Calu3 (cell line): ENCODE results near the gene FOXP1. TPM values are rescaled to one million over a fixed set of nuclear protein-coding genes. Genes with fewer than 3 reads are reported as not detected.

ENCODE experiments used
- BruUV-seq: library from RNA; stranded (reverse); fragments of 400-500 nt; replicated peaks from 2 replicates; lab custom pipeline; 2021; lab: Mats Ljungman, UMichigan
- CTCF ChIA-PET: fragments of 300-600 bp; sonication (Branson Sonifier 250); formaldehyde crosslinking; loops from one replicate; lab custom pipeline; 2022; ENCODE audit warnings: antibody characterized with exemption; lab: Charles Lee
- DNase-seq: peaks from one replicate; pipeline ENCODE4 v3.0.0; 2022
- H3K27ac Mint-ChIP-seq: one replicate; pipeline ENCODE4 v1.8.0; 2022; ENCODE audit warnings: mixed read lengths; ENCODE audit not compliant: unreplicated experiment
- H3K27me3 Mint-ChIP-seq: one replicate; pipeline ENCODE4 v1.8.0; 2022; ENCODE audit warnings: mixed read lengths; ENCODE audit not compliant: unreplicated experiment
- H3K36me3 Mint-ChIP-seq: one replicate; pipeline ENCODE4 v1.8.0; 2022; ENCODE audit warnings: mild to moderate bottlenecking, moderate library complexity, mixed read lengths; ENCODE audit not compliant: insufficient read depth, unreplicated experiment
- H3K4me1 Mint-ChIP-seq: one replicate; pipeline ENCODE4 v1.8.0; 2022; ENCODE audit warnings: mild to moderate bottlenecking, low read depth, mixed read lengths; ENCODE audit not compliant: unreplicated experiment
- H3K4me3 Mint-ChIP-seq: one replicate; pipeline ENCODE4 v1.8.0; 2022; ENCODE audit warnings: mild to moderate bottlenecking, low read depth, moderate library complexity, mixed read lengths; ENCODE audit not compliant: unreplicated experiment
- H3K9me3 Mint-ChIP-seq: one replicate; pipeline ENCODE4 v1.8.0; 2022; ENCODE audit warnings: low read depth, mixed read lengths; ENCODE audit not compliant: unreplicated experiment
- intact Hi-C: fragments of 100-400 bp; cut with micrococcal nuclease; formaldehyde crosslinking; loops from one replicate; pipeline ENCODE4 v1.10.0; 2022; ENCODE audit not compliant: unreplicated experiment
- total RNA-seq: library from RNA; stranded (reverse); gene quantifications from 2 replicates; pipeline ENCODE4 v1.2.3, GENCODE V29; 2022
- TF ChIP-seq, protein P1 (sequence below): fragments of 200-600 bp; IDR thresholded peaks from one replicate; pipeline ENCODE4 v1.8.0; 2022; ENCODE audit warnings: antibody characterized with exemption; ENCODE audit not compliant: unreplicated experiment

Gene FOXP1
- total RNA-seq, 1 experiment from 2014 or later: 82.8 TPM

DNA sequence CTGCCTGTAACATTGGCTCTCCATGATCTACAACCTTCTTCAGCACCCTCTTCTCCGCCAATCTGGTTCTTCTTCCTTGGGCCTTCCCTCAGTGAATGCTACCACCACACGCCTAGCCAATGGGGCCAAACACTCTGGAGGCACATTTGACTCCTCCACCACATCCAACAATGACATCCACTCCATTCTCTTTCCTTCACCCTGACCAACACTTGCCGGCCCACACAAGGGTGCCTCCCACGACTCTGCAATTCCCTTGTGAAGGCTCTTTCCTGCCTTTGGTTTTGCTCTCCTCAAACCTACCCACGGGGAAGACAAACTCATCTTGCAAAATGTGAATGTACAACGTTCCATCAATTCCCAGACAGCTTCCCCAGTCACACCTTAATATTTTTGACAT lies 263.8 kb downstream of the FOXP1 start:
- TF ChIP-seq, protein P1, sequence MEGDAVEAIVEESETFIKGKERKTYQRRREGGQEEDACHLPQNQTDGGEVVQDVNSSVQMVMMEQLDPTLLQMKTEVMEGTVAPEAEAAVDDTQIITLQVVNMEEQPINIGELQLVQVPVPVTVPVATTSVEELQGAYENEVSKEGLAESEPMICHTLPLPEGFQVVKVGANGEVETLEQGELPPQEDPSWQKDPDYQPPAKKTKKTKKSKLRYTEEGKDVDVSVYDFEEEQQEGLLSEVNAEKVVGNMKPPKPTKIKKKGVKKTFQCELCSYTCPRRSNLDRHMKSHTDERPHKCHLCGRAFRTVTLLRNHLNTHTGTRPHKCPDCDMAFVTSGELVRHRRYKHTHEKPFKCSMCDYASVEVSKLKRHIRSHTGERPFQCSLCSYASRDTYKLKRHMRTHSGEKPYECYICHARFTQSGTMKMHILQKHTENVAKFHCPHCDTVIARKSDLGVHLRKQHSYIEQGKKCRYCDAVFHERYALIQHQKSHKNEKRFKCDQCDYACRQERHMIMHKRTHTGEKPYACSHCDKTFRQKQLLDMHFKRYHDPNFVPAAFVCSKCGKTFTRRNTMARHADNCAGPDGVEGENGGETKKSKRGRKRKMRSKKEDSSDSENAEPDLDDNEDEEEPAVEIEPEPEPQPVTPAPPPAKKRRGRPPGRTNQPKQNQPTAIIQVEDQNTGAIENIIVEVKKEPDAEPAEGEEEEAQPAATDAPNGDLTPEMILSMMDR: no peak
- Mint-ChIP-seq H3K27ac (no peak overlapping the region), H3K36me3 (peaks cover 5% of the 10 kb centered on the region), H3K4me3 (no peak overlapping the region), H3K9me3 (no peaks in the 10 kb centered on the region), H3K4me1 (no peaks in the 10 kb centered on the region), H3K27me3 (no peaks in the 10 kb centered on the region)
- CTCF ChIA-PET: no interaction called here
- BruUV-seq: no TSS peak
- no peak for DNase-seq
- intact Hi-C loops: no loop called here

- CTCF ChIA-PET: no interaction called here
- Mint-ChIP-seq H3K4me3 (no peak overlapping the region), H3K27ac (no peak overlapping the region), H3K27me3 (no peaks in the 10 kb centered on the region), H3K36me3 (peaks cover 5% of the 10 kb centered on the region), H3K4me1 (no peaks in the 10 kb centered on the region), H3K9me3 (no peaks in the 10 kb centered on the region)
- no peak for DNase-seq
- intact Hi-C loops: no loop called here
- TF ChIP-seq, protein P1: no peak
- no TSS peak for BruUV-seq
Observed at GRCh38 chr3:71318458-71318827, 265.1 kb downstream of the FOXP1 start.

DNA sequence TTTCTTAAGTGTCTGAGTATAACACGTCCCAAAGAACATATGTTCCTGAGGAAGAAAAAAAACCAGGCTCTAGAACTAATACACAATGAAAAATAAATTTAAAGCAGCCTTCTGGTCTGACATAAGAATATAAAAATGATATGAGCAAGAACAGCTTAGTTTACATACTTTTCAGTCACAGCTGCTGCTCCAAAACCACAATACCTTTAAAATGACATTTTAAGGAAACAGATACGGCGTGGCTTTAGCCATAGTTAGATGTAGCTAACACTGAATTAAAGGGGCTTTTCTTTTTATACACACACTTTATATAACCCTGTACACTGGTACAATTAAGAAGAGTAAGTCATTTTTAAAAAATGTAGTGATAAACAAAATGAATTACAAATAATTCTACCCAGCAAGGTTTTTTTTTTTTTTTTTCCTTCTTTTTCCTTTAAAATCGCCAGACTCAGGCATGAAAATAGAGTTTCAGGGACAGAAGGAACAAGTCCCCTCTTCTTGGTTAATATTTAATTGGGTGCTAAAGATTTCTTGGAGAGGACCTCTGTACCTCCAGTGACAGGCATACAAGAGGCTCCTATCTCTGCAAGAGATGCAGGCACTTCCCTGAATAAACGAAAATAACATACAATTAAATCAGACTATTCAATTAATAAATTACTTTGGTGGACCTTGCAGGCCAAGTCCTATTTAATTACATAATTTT lies 265.6 kb downstream of the FOXP1 start:
- no peaks in the 10 kb centered on the region for H3K9me3 Mint-ChIP-seq
- CTCF ChIA-PET: interaction anchor here (0.7 kb wide), 1 partner anchor 17 kb away, joined by 5 read pairs; no protein-coding TSS in a partner anchor
- H3K4me3 Mint-ChIP-seq: no peak overlapping the region
- H3K27me3 Mint-ChIP-seq: no peaks in the 10 kb centered on the region
- H3K36me3 Mint-ChIP-seq: no peaks in the 10 kb centered on the region
- H3K4me1 Mint-ChIP-seq: no peaks in the 10 kb centered on the region
- TF ChIP-seq, protein P1: no peak
- no TSS peak for BruUV-seq
- intact Hi-C loops: no loop called here
- H3K27ac Mint-ChIP-seq: no peak overlapping the region
- no peak for DNase-seq

GRCh38 chr3:71317140-71317539 lies 266.4 kb downstream of the FOXP1 start:
- DNase-seq: no peak
- H3K36me3 Mint-ChIP-seq: no peaks in the 10 kb centered on the region
- H3K9me3 Mint-ChIP-seq: no peaks in the 10 kb centered on the region
- TF ChIP-seq, protein P1: no peak
- intact Hi-C loops: no loop called here
- H3K27ac Mint-ChIP-seq: no peak overlapping the region
- no TSS peak for BruUV-seq
- no peaks in the 10 kb centered on the region for H3K27me3 Mint-ChIP-seq
- no peak overlapping the region for H3K4me3 Mint-ChIP-seq
- CTCF ChIA-PET: no interaction called here
- H3K4me1 Mint-ChIP-seq: no peaks in the 10 kb centered on the region
